Measurements from ENCODE around the gene CSHL1. TPM values are rescaled to one million over a fixed set of nuclear protein-coding genes. Genes with fewer than 3 reads are reported as not detected.

Gene CSHL1
- total and polyA plus RNA-seq, 9 of the 15 experiments (the other 6 are each of a cell fraction or from before 2014, with no cell fraction given), result not detected

- TF ChIP-seq ATF1 (CRISPR knock-in tag; IDR thresholded peaks at IDR 0.05) (no peak), ATF1 (tag; IDR thresholded peaks at IDR 0.05) (no peak), DEAF1 (CRISPR knock-in tag; IDR thresholded peaks at IDR 0.05) (peak; percentile 84), SMC3 (conservative IDR thresholded peaks at IDR 0.05; ENCODE audit: insufficient read depth, low read depth, low read length) (peak; percentile 56; the same call in 1 of the 2 replicates), AFF1 (IDR thresholded peaks at IDR 0.05; ENCODE audit: low read depth in 1 of 2, partially characterized antibody in 2 of 2) (no peak), RB1 (IDR thresholded peaks at IDR 0.05; ENCODE audit: low read depth) (peak; percentile 34; the same call in 1 of the 2 replicates), ZNF764 (CRISPR knock-in tag; IDR thresholded peaks at IDR 0.05; ENCODE audit: low read depth) (no peak), ARID3A (IDR thresholded peaks at IDR 0.05; ENCODE audit: borderline replicate concordance, low read depth, low read length) (no peak), ARID2 (IDR thresholded peaks at IDR 0.05) (peak; percentile 77), ZNF134 (CRISPR knock-in tag; conservative IDR thresholded peaks at IDR 0.05) (no peak), CTCF (IDR thresholded peaks at IDR 0.05 in 2 of 3, conservative IDR thresholded peaks at IDR 0.05 in 1 of 3; ENCODE audit: insufficient read depth in 2 of 3, low read depth in 1 of 3, low read length in 3 of 3) (peak; percentile 88 to 92 (median 91)), SIN3B (IDR thresholded peaks at IDR 0.05; ENCODE audit: low read depth) (no peak)
- TF ChIP-seq, protein P1, sequence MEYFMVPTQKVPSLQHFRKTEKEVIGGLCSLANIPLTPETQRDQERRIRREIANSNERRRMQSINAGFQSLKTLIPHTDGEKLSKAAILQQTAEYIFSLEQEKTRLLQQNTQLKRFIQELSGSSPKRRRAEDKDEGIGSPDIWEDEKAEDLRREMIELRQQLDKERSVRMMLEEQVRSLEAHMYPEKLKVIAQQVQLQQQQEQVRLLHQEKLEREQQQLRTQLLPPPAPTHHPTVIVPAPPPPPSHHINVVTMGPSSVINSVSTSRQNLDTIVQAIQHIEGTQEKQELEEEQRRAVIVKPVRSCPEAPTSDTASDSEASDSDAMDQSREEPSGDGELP (CRISPR knock-in tag; IDR thresholded peaks at IDR 0.05; ENCODE audit: borderline replicate concordance), result peak; percentile 85
- TF ChIP-seq, protein P2, sequence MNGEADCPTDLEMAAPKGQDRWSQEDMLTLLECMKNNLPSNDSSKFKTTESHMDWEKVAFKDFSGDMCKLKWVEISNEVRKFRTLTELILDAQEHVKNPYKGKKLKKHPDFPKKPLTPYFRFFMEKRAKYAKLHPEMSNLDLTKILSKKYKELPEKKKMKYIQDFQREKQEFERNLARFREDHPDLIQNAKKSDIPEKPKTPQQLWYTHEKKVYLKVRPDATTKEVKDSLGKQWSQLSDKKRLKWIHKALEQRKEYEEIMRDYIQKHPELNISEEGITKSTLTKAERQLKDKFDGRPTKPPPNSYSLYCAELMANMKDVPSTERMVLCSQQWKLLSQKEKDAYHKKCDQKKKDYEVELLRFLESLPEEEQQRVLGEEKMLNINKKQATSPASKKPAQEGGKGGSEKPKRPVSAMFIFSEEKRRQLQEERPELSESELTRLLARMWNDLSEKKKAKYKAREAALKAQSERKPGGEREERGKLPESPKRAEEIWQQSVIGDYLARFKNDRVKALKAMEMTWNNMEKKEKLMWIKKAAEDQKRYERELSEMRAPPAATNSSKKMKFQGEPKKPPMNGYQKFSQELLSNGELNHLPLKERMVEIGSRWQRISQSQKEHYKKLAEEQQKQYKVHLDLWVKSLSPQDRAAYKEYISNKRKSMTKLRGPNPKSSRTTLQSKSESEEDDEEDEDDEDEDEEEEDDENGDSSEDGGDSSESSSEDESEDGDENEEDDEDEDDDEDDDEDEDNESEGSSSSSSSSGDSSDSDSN (IDR thresholded peaks at IDR 0.05; ENCODE audit: borderline replicate concordance in 1 of 2, low read depth in 2 of 2, low read length in 2 of 2), result no peak
Measured at GRCh38 chr17:63919311-63919723, 8.3 kb upstream of the CSHL1 start (continued).

Measured in K562 (cell line).